Measurements from ENCODE around the gene COBL.

COBL gene

GRCh38 chr7:51140199-51141164 is 176.1 kb downstream of the COBL start:
- no peaks in the 10 kb centered on the region for H3K27me3 ChIP-seq (ENCODE audit: control insufficient read depth in 1 of 2, insufficient read depth in 2 of 2, low read length in 2 of 2)
- H3K4me1 ChIP-seq (ENCODE audit: control insufficient read depth, insufficient read depth, low read length) = peaks cover 5% of the 10 kb centered on the region
- H3K9me3 ChIP-seq (ENCODE audit: control insufficient read depth in 2 of 2, low read length in 2 of 2) = no peaks in the 10 kb centered on the region
- H3K4me3 ChIP-seq (ENCODE audit: low read length in 2 of 2) = no peak overlapping the region
- peaks cover 3 to 5% of the 10 kb centered on the region in 2 donors for H3K36me3 ChIP-seq (ENCODE audit: control insufficient read depth in 2 of 2, insufficient read depth in 2 of 2, low read length in 2 of 2)
- H3K9ac ChIP-seq (ENCODE audit: low read length in 2 of 2) = no peak overlapping the region
- no peak overlapping the region for H3K27ac ChIP-seq (ENCODE audit: low read length)

- H3K4me1 ChIP-seq (ENCODE audit: control insufficient read depth, insufficient read depth, low read length) = peaks cover 5% of the 10 kb centered on the region
- no peaks in the 10 kb centered on the region for H3K9me3 ChIP-seq (ENCODE audit: control insufficient read depth in 2 of 2, low read length in 2 of 2)
- H3K9ac ChIP-seq (ENCODE audit: low read length in 2 of 2) = no peak overlapping the region
- H3K36me3 ChIP-seq (ENCODE audit: control insufficient read depth in 2 of 2, insufficient read depth in 2 of 2, low read length in 2 of 2) = peaks cover 3 to 7% of the 10 kb centered on the region in 2 donors
- H3K27me3 ChIP-seq (ENCODE audit: control insufficient read depth in 1 of 2, insufficient read depth in 2 of 2, low read length in 2 of 2) = no peaks in the 10 kb centered on the region
- no peak overlapping the region for H3K4me3 ChIP-seq (ENCODE audit: low read length in 2 of 2)
- H3K27ac ChIP-seq (ENCODE audit: low read length) = no peak overlapping the region
These were observed 176.8 kb downstream of the COBL start for GRCh38 chr7:51139796-51140195.

- H3K27ac ChIP-seq (ENCODE audit: low read length) = no peak overlapping the region
These were observed 178.2 kb downstream of the COBL start for GRCh38 chr7:51138123-51139085.

GRCh38 chr7:51135576-51135975 is 181.0 kb downstream of the COBL start:
- H3K4me1 ChIP-seq (ENCODE audit: control insufficient read depth, insufficient read depth, low read length) = no peaks in the 10 kb centered on the region
- H3K36me3 ChIP-seq (ENCODE audit: control insufficient read depth in 2 of 2, insufficient read depth in 2 of 2, low read length in 2 of 2) = peaks cover 3 to 7% of the 10 kb centered on the region in 2 donors
- H3K4me3 ChIP-seq (ENCODE audit: low read length in 2 of 2) = no peak overlapping the region
- H3K9ac ChIP-seq (ENCODE audit: low read length in 2 of 2) = no peak overlapping the region
- no peak overlapping the region for H3K27ac ChIP-seq (ENCODE audit: low read length)
- H3K9me3 ChIP-seq (ENCODE audit: control insufficient read depth in 2 of 2, low read length in 2 of 2) = no peaks in the 10 kb centered on the region
- H3K27me3 ChIP-seq (ENCODE audit: control insufficient read depth in 1 of 2, insufficient read depth in 2 of 2, low read length in 2 of 2) = no peaks in the 10 kb centered on the region

More at GRCh38 chr7:51138123-51139085, 178.2 kb downstream of the COBL start:
- no peak overlapping the region for H3K9ac ChIP-seq (ENCODE audit: low read length in 2 of 2)
- H3K9me3 ChIP-seq (ENCODE audit: control insufficient read depth in 2 of 2, low read length in 2 of 2) = no peaks in the 10 kb centered on the region
- H3K4me1 ChIP-seq (ENCODE audit: control insufficient read depth, insufficient read depth, low read length) = peaks cover 5% of the 10 kb centered on the region
- H3K36me3 ChIP-seq (ENCODE audit: control insufficient read depth in 2 of 2, insufficient read depth in 2 of 2, low read length in 2 of 2) = peaks cover 3 to 7% of the 10 kb centered on the region in 2 donors
- H3K4me3 ChIP-seq (ENCODE audit: low read length in 2 of 2) = no peak overlapping the region
- H3K27me3 ChIP-seq (ENCODE audit: control insufficient read depth in 1 of 2, insufficient read depth in 2 of 2, low read length in 2 of 2) = no peaks in the 10 kb centered on the region

- Histone ChIP-seq H3K27me3 (ENCODE audit: control insufficient read depth in 1 of 2, insufficient read depth in 2 of 2, low read length in 2 of 2) (no peaks in the 10 kb centered on the region), H3K27ac (ENCODE audit: low read length) (no peak overlapping the region), H3K9me3 (ENCODE audit: control insufficient read depth in 2 of 2, low read length in 2 of 2) (no peaks in the 10 kb centered on the region), H3K9ac (ENCODE audit: low read length in 2 of 2) (no peak overlapping the region), H3K36me3 (ENCODE audit: control insufficient read depth in 2 of 2, insufficient read depth in 2 of 2, low read length in 2 of 2) (peaks cover 3 to 9% of the 10 kb centered on the region in 2 donors), H3K4me3 (ENCODE audit: low read length in 2 of 2) (no peak overlapping the region), H3K4me1 (ENCODE audit: control insufficient read depth, insufficient read depth, low read length) (no peaks in the 10 kb centered on the region)
These were observed 182.6 kb downstream of the COBL start for GRCh38 chr7:51134013-51134441.

- Histone ChIP-seq H3K27ac (ENCODE audit: low read length) (no peak overlapping the region), H3K36me3 (ENCODE audit: control insufficient read depth in 2 of 2, insufficient read depth in 2 of 2, low read length in 2 of 2) (peaks cover 3 to 9% of the 10 kb centered on the region in 2 donors), H3K4me1 (ENCODE audit: control insufficient read depth, insufficient read depth, low read length) (no peaks in the 10 kb centered on the region), H3K9ac (ENCODE audit: low read length in 2 of 2) (no peak overlapping the region), H3K4me3 (ENCODE audit: low read length in 2 of 2) (no peak overlapping the region), H3K27me3 (ENCODE audit: control insufficient read depth in 1 of 2, insufficient read depth in 2 of 2, low read length in 2 of 2) (no peaks in the 10 kb centered on the region), H3K9me3 (ENCODE audit: control insufficient read depth in 2 of 2, low read length in 2 of 2) (no peaks in the 10 kb centered on the region)
These were observed 183.9 kb downstream of the COBL start for GRCh38 chr7:51132661-51133060.

GRCh38 chr7:51129527-51130472 is 186.8 kb downstream of the COBL start:
- no peak overlapping the region for H3K27ac ChIP-seq (ENCODE audit: low read length)

GRCh38 chr7:51128545-51129435 is 187.8 kb downstream of the COBL start:
- Histone ChIP-seq H3K4me3 (ENCODE audit: low read length in 2 of 2) (no peak overlapping the region), H3K4me1 (ENCODE audit: control insufficient read depth, insufficient read depth, low read length) (no peaks in the 10 kb centered on the region), H3K36me3 (ENCODE audit: control insufficient read depth in 2 of 2, insufficient read depth in 2 of 2, low read length in 2 of 2) (peaks cover 0 to 2% of the 10 kb centered on the region in 2 donors), H3K27ac (ENCODE audit: low read length) (no peak overlapping the region), H3K9ac (ENCODE audit: low read length in 2 of 2) (no peak overlapping the region), H3K9me3 (ENCODE audit: control insufficient read depth in 2 of 2, low read length in 2 of 2) (no peaks in the 10 kb centered on the region), H3K27me3 (ENCODE audit: control insufficient read depth in 1 of 2, insufficient read depth in 2 of 2, low read length in 2 of 2) (no peaks in the 10 kb centered on the region)

More at GRCh38 chr7:51129527-51130472, 186.8 kb downstream of the COBL start:
- no peak overlapping the region for H3K9ac ChIP-seq (ENCODE audit: low read length in 2 of 2)
- H3K36me3 ChIP-seq (ENCODE audit: control insufficient read depth in 2 of 2, insufficient read depth in 2 of 2, low read length in 2 of 2) = peaks cover 0 to 2% of the 10 kb centered on the region in 2 donors
- H3K4me1 ChIP-seq (ENCODE audit: control insufficient read depth, insufficient read depth, low read length) = no peaks in the 10 kb centered on the region
- no peaks in the 10 kb centered on the region for H3K27me3 ChIP-seq (ENCODE audit: control insufficient read depth in 1 of 2, insufficient read depth in 2 of 2, low read length in 2 of 2)
- H3K9me3 ChIP-seq (ENCODE audit: control insufficient read depth in 2 of 2, low read length in 2 of 2) = no peaks in the 10 kb centered on the region
- H3K4me3 ChIP-seq (ENCODE audit: low read length in 2 of 2) = no peak overlapping the region

- Histone ChIP-seq H3K4me3 (ENCODE audit: low read length in 2 of 2) (no peak overlapping the region), H3K27ac (ENCODE audit: low read length) (no peak overlapping the region), H3K36me3 (ENCODE audit: control insufficient read depth in 2 of 2, insufficient read depth in 2 of 2, low read length in 2 of 2) (peaks cover 0 to 2% of the 10 kb centered on the region in 2 donors), H3K9me3 (ENCODE audit: control insufficient read depth in 2 of 2, low read length in 2 of 2) (no peaks in the 10 kb centered on the region), H3K9ac (ENCODE audit: low read length in 2 of 2) (no peak overlapping the region), H3K4me1 (ENCODE audit: control insufficient read depth, insufficient read depth, low read length) (no peaks in the 10 kb centered on the region), H3K27me3 (ENCODE audit: control insufficient read depth in 1 of 2, insufficient read depth in 2 of 2, low read length in 2 of 2) (no peaks in the 10 kb centered on the region)
These were observed 189.0 kb downstream of the COBL start for GRCh38 chr7:51127618-51127904.
